HepG2 (cell line): ENCODE data around the gene PPM1H. TPM values are rescaled to one million over a fixed set of nuclear protein-coding genes. Genes with fewer than 3 reads are reported as not detected.
A peak's percentile ranks its signal among the peaks of the same experiment; 100 is the strongest.

Experiments
- ELF4 ChIP-seq: sonication (generic); formaldehyde crosslinking; IDR thresholded peaks from 2 replicates; pipeline ENCODE4 v1.5.0; 2020; ENCODE audit warnings: missing genetic modification reagents, mild to moderate bottlenecking, moderate library complexity, borderline replicate concordance
- HMGA1 ChIP-seq: sonication (generic); formaldehyde crosslinking; conservative IDR thresholded peaks from 2 replicates; pipeline ENCODE4 v1.4.0; 2020; ENCODE audit warnings: missing genetic modification reagents
- HNRNPH1 ChIP-seq: fragments of 200-400 bp; formaldehyde crosslinking; optimal IDR thresholded peaks from 2 replicates; pipeline ENCODE3; 2017; ENCODE audit warnings: mild to moderate bottlenecking, low read depth, low read length
- HOXA5 ChIP-seq: sonication (generic); formaldehyde crosslinking; IDR thresholded peaks from 2 replicates; pipeline ENCODE4 v1.4.0; 2020; ENCODE audit warnings: missing genetic modification reagents
- MED1 ChIP-seq: sonication (generic); formaldehyde crosslinking; IDR thresholded peaks from 2 replicates; pipeline ENCODE4 v1.4.0; 2020; ENCODE audit warnings: missing genetic modification reagents
- MYNN ChIP-seq: sonication (generic); formaldehyde crosslinking; IDR thresholded peaks from 2 replicates; pipeline ENCODE4 v1.4.0; 2020; ENCODE audit warnings: mild to moderate bottlenecking, low read depth, missing genetic modification reagents
- PLRG1 ChIP-seq: fragments of 450-650 bp; conservative IDR thresholded peaks from 2 replicates; pipeline ENCODE4 v1.6.1; 2016
- SMYD3 ChIP-seq: sonication (generic); formaldehyde crosslinking; IDR thresholded peaks from 2 replicates; pipeline ENCODE4 v1.8.1; 2023; ENCODE audit warnings: mild to moderate bottlenecking, missing genetic modification reagents
- ZFP41 ChIP-seq: sonication (generic); formaldehyde crosslinking; IDR thresholded peaks from 2 replicates; pipeline ENCODE4 v1.4.0; 2020; ENCODE audit warnings: mild to moderate bottlenecking, missing genetic modification reagents, borderline replicate concordance
- ZKSCAN5 ChIP-seq: sonication (generic); formaldehyde crosslinking; IDR thresholded peaks from 2 replicates; pipeline ENCODE4 v1.5.1; 2020; ENCODE audit warnings: mild to moderate bottlenecking, missing genetic modification reagents
- ZNF124 ChIP-seq: sonication (generic); formaldehyde crosslinking; IDR thresholded peaks from 2 replicates; pipeline ENCODE4 v1.4.0; 2020; ENCODE audit warnings: missing genetic modification reagents
- ZNF224 ChIP-seq: sonication (generic); formaldehyde crosslinking; IDR thresholded peaks from 2 replicates; pipeline ENCODE4 v1.5.0; 2020; ENCODE audit warnings: mild to moderate bottlenecking, missing genetic modification reagents
- ZNF619 ChIP-seq: sonication (generic); formaldehyde crosslinking; IDR thresholded peaks from 2 replicates; pipeline ENCODE4 v1.4.0; 2020; ENCODE audit warnings: mild to moderate bottlenecking, missing genetic modification reagents
- ZNF652 ChIP-seq: IDR thresholded peaks from 2 replicates; pipeline ENCODE4 v1.6.1; 2016; ENCODE audit warnings: low read depth, borderline replicate concordance
- ZNF709 ChIP-seq: sonication (generic); formaldehyde crosslinking; IDR thresholded peaks from 2 replicates; pipeline ENCODE4 v1.5.0; 2020; ENCODE audit warnings: mild to moderate bottlenecking, missing genetic modification reagents
- ZNF83 ChIP-seq: sonication (generic); formaldehyde crosslinking; IDR thresholded peaks from 2 replicates; pipeline ENCODE4 v1.4.0; 2020; ENCODE audit warnings: missing genetic modification reagents, mild to moderate bottlenecking, borderline replicate concordance
- ZNF891 ChIP-seq: sonication (generic); formaldehyde crosslinking; IDR thresholded peaks from 2 replicates; pipeline ENCODE4 v1.5.0; 2020; ENCODE audit warnings: mild to moderate bottlenecking, missing genetic modification reagents
- polyA plus RNA-seq, 8 experiments: library from polyadenylated mRNA; depleted of rRNA in 3 of 8; stranded (reverse) in 7 of 8; unstranded in 1 of 8; fragments of >200 nt; fragmentation: Illumina TruSeq in 4 of 8; extraction: Trizol in 4 of 8; gene quantifications; 2 replicates each; pipeline versions ENCODE4 v1.2.1 to v1.2.3, GENCODE V29; 2011 to 2016; ENCODE audit warnings: low read depth in 4 of 8, missing spikeins in 1 of 8, mixed read lengths in 1 of 8; ENCODE audit not compliant: insufficient read depth in 1 of 8
- total RNA-seq, 5 experiments: library from RNA; depleted of rRNA; stranded (reverse); fragments of >200 nt; fragmentation: Illumina TruSeq; extraction: Trizol; gene quantifications; 2 replicates each; pipeline ENCODE4 v1.2.3, GENCODE V29; 2016; ENCODE audit warnings: low read depth in 1 of 5
- TF ChIP-seq, protein P1 (sequence below): sonication (generic); formaldehyde crosslinking; IDR thresholded peaks from 2 replicates; pipeline ENCODE4 v1.4.0; 2020; ENCODE audit warnings: missing genetic modification reagents, mild to moderate bottlenecking, borderline replicate concordance
- TF ChIP-seq, protein P2 (sequence below): sonication (generic); formaldehyde crosslinking; IDR thresholded peaks from 2 replicates; pipeline ENCODE4 v1.5.0; 2020; ENCODE audit warnings: mild to moderate bottlenecking, missing genetic modification reagents, borderline replicate concordance
- TF ChIP-seq, protein P3 (sequence below): sonication (generic); formaldehyde crosslinking; IDR thresholded peaks from 2 replicates; pipeline ENCODE4 v1.4.0; 2020; ENCODE audit warnings: mild to moderate bottlenecking, missing genetic modification reagents
- TF ChIP-seq, protein P4 (sequence below): IDR thresholded peaks from 2 replicates; pipeline ENCODE4 v1.6.1; 2018; ENCODE audit warnings: missing genetic modification reagents
- TF ChIP-seq, protein P5 (sequence below): sonication (generic); formaldehyde crosslinking; IDR thresholded peaks from 2 replicates; pipeline ENCODE4 v1.8.0; 2022; ENCODE audit warnings: missing genetic modification reagents, mild to moderate bottlenecking, inconsistent platforms, borderline replicate concordance

PPM1H gene
- total and polyA plus RNA-seq, 2 of the 13 experiments (the other 11 are each of a cell fraction or from before 2014, with no cell fraction given): 29.1 to 38.1 TPM

DNA sequence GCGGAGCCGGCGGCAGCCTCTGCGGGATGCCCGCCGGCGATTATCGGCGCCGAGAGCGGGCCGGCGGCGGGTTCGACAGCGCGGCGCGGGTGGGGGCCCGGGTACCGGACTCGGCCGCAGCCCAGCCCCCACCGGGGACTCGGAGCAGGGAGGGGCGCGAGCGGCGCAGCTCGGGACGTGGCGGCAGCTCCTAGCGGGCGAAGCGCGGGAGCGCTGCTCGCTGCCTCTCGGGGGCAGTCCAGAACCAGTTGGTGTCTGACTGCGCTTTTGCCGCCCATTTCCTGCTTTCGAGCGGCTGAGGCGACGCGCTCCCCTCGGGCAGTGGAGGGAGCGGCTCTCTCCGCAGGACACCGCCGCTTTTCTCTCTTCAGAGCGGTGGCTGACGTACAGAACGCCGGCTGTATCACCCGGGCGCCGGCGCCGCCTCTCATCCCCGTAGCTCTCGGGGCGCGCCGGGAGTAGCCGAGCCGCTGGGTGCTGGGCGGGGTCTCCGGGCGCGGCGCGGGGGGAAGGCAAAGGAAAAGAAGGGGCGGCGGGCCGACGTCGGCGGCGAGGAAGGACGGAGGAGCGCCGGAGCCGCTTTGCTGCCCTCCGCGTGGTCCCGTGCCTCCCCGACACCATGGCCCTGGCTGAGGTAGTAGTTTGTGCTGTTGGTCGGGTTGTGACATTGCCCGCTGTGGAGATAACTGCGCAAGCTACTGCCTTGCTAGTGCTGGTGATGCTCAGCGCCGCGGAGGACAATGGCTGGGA is 331.7 kb downstream of the PPM1H start (continued):
- TF ChIP-seq, protein P1, sequence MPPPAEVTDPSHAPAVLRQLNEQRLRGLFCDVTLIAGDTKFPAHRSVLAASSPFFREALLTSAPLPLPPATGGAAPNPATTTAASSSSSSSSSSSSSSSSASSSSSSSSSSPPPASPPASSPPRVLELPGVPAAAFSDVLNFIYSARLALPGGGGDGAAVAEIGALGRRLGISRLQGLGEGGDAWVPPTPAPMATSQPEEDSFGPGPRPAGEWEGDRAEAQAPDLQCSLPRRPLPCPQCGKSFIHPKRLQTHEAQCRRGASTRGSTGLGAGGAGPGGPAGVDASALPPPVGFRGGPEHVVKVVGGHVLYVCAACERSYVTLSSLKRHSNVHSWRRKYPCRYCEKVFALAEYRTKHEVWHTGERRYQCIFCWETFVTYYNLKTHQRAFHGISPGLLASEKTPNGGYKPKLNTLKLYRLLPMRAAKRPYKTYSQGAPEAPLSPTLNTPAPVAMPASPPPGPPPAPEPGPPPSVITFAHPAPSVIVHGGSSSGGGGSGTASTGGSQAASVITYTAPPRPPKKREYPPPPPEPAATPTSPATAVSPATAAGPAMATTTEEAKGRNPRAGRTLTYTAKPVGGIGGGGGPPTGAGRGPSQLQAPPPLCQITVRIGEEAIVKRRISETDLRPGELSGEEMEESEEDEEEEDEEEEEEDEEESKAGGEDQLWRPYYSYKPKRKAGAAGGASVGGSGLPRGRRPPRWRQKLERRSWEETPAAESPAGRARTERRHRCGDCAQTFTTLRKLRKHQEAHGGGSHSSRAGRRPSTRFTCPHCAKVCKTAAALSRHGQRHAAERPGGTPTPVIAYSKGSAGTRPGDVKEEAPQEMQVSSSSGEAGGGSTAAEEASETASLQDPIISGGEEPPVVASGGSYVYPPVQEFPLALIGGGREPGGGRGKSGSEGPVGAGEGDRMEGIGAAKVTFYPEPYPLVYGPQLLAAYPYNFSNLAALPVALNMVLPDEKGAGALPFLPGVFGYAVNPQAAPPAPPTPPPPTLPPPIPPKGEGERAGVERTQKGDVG (CRISPR knock-in tag): no peak
- TF ChIP-seq, protein P2, sequence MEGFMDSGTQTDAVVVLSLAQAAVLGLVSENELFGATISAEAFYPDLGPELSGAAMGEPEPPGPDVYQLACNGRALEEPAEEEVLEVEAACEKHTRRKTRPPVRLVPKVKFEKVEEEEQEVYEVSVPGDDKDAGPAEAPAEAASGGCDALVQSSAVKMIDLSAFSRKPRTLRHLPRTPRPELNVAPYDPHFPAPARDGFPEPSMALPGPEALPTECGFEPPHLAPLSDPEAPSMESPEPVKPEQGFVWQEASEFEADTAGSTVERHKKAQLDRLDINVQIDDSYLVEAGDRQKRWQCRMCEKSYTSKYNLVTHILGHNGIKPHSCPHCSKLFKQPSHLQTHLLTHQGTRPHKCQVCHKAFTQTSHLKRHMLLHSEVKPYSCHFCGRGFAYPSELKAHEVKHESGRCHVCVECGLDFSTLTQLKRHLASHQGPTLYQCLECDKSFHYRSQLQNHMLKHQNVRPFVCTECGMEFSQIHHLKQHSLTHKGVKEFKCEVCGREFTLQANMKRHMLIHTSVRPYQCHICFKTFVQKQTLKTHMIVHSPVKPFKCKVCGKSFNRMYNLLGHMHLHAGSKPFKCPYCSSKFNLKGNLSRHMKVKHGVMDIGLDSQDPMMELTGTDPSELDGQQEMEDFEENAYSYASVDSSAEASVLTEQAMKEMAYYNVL: no peak
- TF ChIP-seq HMGA1 (CRISPR knock-in tag): no peak
- TF ChIP-seq ZNF891 (CRISPR knock-in tag): peak; percentile 22; the same call in 1 of the 2 replicates
- no peak for TF ChIP-seq ZNF224
- TF ChIP-seq HOXA5 (CRISPR knock-in tag): no peak
- TF ChIP-seq ELF4 (CRISPR knock-in tag): no peak; the same call in 1 of the 2 replicates
- TF ChIP-seq ZKSCAN5: no peak
- TF ChIP-seq ZNF619 (CRISPR knock-in tag): no peak
- TF ChIP-seq SMYD3 (CRISPR knock-in tag): no peak
- peak; percentile 52 for TF ChIP-seq MED1
- TF ChIP-seq HNRNPH1: no peak
- TF ChIP-seq, protein P3, sequence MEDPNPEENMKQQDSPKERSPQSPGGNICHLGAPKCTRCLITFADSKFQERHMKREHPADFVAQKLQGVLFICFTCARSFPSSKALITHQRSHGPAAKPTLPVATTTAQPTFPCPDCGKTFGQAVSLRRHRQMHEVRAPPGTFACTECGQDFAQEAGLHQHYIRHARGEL (CRISPR knock-in tag): no peak
- TF ChIP-seq PLRG1: no peak
- TF ChIP-seq, protein P4, sequence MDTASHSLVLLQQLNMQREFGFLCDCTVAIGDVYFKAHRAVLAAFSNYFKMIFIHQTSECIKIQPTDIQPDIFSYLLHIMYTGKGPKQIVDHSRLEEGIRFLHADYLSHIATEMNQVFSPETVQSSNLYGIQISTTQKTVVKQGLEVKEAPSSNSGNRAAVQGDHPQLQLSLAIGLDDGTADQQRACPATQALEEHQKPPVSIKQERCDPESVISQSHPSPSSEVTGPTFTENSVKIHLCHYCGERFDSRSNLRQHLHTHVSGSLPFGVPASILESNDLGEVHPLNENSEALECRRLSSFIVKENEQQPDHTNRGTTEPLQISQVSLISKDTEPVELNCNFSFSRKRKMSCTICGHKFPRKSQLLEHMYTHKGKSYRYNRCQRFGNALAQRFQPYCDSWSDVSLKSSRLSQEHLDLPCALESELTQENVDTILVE (CRISPR knock-in tag): 0 out of 2 replicates have a peak, but pooled peaks have one; percentile 6
- peak; percentile 63; the same call in 1 of the 2 replicates for TF ChIP-seq ZFP41
- TF ChIP-seq, protein P5, sequence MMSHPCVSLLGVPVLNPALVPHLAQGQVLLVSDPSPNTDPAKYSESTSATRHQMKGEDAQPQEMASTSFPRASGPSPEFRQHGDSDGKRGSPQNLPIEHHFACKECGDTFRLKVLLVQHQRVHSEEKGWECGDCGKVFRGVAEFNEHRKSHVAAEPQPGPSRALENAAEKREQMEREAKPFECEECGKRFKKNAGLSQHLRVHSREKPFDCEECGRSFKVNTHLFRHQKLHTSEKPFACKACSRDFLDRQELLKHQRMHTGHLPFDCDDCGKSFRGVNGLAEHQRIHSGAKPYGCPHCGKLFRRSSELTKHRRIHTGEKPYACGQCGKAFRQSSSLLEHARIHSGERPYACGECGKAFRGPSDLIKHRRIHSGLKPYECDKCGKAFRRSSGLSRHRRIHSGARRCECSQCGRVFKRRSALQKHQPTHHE (CRISPR knock-in tag): no peak
- no peak for TF ChIP-seq ZNF652 (CRISPR knock-in tag)
- TF ChIP-seq ZNF83: no peak
- TF ChIP-seq MYNN: 0 out of 2 replicates have a peak, but pooled peaks have one; percentile 5
- TF ChIP-seq ZNF124 (CRISPR knock-in tag): no peak
- peak; percentile 23; the same call in 1 of the 2 replicates for TF ChIP-seq ZNF709 (CRISPR knock-in tag)
